Measurements from ENCODE around the gene VPS37B. TPM values are rescaled to one million over a fixed set of nuclear protein-coding genes. Genes with fewer than 3 reads are reported as not detected.

VPS37B gene, protein sequence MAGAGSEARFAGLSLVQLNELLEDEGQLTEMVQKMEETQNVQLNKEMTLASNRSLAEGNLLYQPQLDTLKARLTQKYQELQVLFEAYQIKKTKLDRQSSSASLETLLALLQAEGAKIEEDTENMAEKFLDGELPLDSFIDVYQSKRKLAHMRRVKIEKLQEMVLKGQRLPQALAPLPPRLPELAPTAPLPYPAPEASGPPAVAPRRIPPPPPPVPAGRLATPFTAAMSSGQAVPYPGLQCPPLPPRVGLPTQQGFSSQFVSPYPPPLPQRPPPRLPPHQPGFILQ
- 23.6 to 29.6 TPM (median 28.3 TPM) in 5 replicates for total RNA-seq (2022; extraction: Qiagen RNA extraction)

GRCh38 chr12:122895704-122896636, at the start of gene VPS37B:
VPS37B (minus strand) TSS chr12:122896124; CDS start chr12:122896062, 62 bp downstream.

DNA sequence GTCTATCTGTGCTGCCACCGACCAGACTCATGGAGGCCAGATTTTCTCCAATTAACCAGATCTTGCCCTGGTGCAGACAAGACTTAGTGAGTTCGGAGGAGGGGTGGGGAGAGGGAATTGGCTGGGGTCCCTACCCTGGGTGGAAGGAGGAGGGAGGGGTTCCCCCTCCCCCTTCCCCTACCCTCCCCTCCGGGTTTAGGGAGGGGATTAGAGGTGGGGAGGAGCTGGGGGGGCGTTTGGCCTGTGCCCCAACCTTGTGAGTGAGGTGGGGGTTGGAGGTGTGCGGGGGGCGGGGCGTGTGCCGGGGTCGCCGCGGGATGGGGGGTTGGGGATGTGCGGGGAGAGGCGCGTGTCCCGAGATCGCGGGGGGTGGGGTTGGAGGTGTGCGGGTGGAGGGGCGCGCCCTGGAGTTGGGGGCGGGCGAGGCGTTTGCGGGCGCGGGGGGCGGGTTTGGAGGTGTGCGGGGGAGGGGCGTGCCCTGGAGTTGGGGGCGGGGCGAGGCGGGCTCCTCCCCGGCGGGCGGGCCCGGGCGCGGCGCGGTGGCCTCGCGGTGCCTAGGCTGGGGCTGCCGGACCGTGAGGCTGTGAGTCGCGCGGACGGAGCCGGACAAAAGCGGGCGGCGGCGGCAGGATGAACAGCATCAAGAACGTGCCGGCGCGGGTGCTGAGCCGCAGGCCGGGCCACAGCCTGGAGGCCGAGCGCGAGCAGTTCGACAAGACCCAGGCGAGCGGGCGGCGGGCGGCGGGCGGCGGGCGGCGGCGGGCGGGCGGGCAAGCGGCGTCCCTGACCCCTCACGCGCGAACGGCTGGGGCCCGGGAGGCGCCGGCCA, 60.8 kb downstream of the VPS37B start, which contains the start of gene HIP1R:
HIP1R (plus strand) TSS at position 537 of the 829 bp plus-strand sequence; CDS start at position 631, 94 bp downstream.

Other genes with a start within 250 kb of the VPS37B start
- gene HCAR2, start 192.8 kb downstream of the VPS37B start, total RNA-seq (2022; extraction: Qiagen RNA extraction) = 0.04 to 0.08 TPM (median 0.07 TPM) in 3 of 5 replicates, not detected in the others
- gene HCAR3, start 179.3 kb downstream of the VPS37B start, total RNA-seq (2022; extraction: Qiagen RNA extraction) = 0.06 to 0.11 TPM in 2 of 5 replicates, not detected in the others
- 0.02 to 0.11 TPM (median 0.07 TPM) in 5 replicates for gene HCAR1, start 165.3 kb downstream of the VPS37B start, total RNA-seq (2022; extraction: Qiagen RNA extraction)
- 54.2 to 64.4 TPM (median 60.6 TPM) in 5 replicates for gene DENR, start 143.3 kb downstream of the VPS37B start, total RNA-seq (2022; extraction: Qiagen RNA extraction)
- 0.04 to 0.07 TPM (median 0.04 TPM) in 4 of 5 replicates, not detected in the other for gene CCDC62, start 121.6 kb downstream of the VPS37B start, total RNA-seq (2022; extraction: Qiagen RNA extraction)
- gene HIP1R, start 60.7 kb downstream of the VPS37B start, total RNA-seq (2022; extraction: Qiagen RNA extraction) = 19.5 to 37.3 TPM (median 32.8 TPM) in 5 replicates
- 9.0 to 12.1 TPM (median 10.8 TPM) in 5 replicates for gene ABCB9, start 70.3 kb upstream of the VPS37B start, total RNA-seq (2022; extraction: Qiagen RNA extraction)
- 11.6 to 16.2 TPM (median 15.8 TPM) in 5 replicates for gene OGFOD2, start 79.1 kb upstream of the VPS37B start, total RNA-seq (2022; extraction: Qiagen RNA extraction)
- 215 to 235 TPM (median 226 TPM) in 5 replicates for gene ARL6IP4, start 84.6 kb upstream of the VPS37B start, total RNA-seq (2022; extraction: Qiagen RNA extraction)

Measured in A549 treated with dexamethasone at 1 μM for 4 hours (cell line).